A549 (cell line): Measurements from ENCODE around the gene CDH4.

Source experiments
- BHLHE40 ChIP-seq: IDR thresholded peaks from 2 replicates; pipeline ENCODE4 v1.6.1; 2012; ENCODE audit warnings: low read depth, low read length, inconsistent platforms
- CTCF ChIP-seq: fragments of >200 bp; sonication (Bioruptor Twin); formaldehyde crosslinking; IDR thresholded peaks from 3 replicates; pipeline ENCODE4 v1.5.1; 2016
- MAX ChIP-seq: IDR thresholded peaks from 2 replicates; pipeline ENCODE4 v1.6.1; 2012
- POLR2A ChIP-seq: IDR thresholded peaks from 2 replicates; pipeline ENCODE4 v1.6.1; 2012; ENCODE audit warnings: mild to moderate bottlenecking, low read length

GRCh38 chr20:61535536-61535935 lies 283.5 kb downstream of the CDH4 start:
- TF ChIP-seq CTCF (no peak), MAX (no peak), BHLHE40 (no peak), POLR2A (no peak)
